ENCODE results near the gene VWCE.

The VWCE gene

GRCh38 chr11:61306221-61306620 lies 11.1 kb upstream of the VWCE start:
- TF ChIP-seq CTCF (IDR thresholded peaks at IDR 0.05; ENCODE audit: insufficient read depth, missing control alignments): no peak

GRCh38 chr11:61305417-61305816 lies 10.3 kb upstream of the VWCE start:
- no peak for FAIRE-seq
- TF ChIP-seq CTCF (IDR thresholded peaks at IDR 0.05; ENCODE audit: insufficient read depth, missing control alignments): no peak
- no peak for DNase-seq (ENCODE audit: insufficient read length, low spot score)

More at GRCh38 chr11:61306221-61306620, 11.1 kb upstream of the VWCE start:
- FAIRE-seq: no peak
- no peak for DNase-seq (ENCODE audit: insufficient read length, low spot score)

- TF ChIP-seq CTCF (IDR thresholded peaks at IDR 0.05; ENCODE audit: insufficient read depth, missing control alignments): no peak
- DNase-seq (ENCODE audit: insufficient read length, low spot score) (no peak), FAIRE-seq (no peak)
Measured at GRCh38 chr11:61303725-61304124, 8.6 kb upstream of the VWCE start.

- no peak for DNase-seq (ENCODE audit: insufficient read length, low spot score)
- FAIRE-seq: no peak
- TF ChIP-seq CTCF (IDR thresholded peaks at IDR 0.05; ENCODE audit: insufficient read depth, missing control alignments): no peak
Measured at GRCh38 chr11:61302550-61302949, 7.4 kb upstream of the VWCE start.

- no peak for TF ChIP-seq CTCF (IDR thresholded peaks at IDR 0.05; ENCODE audit: insufficient read depth, missing control alignments)
- no peak for DNase-seq (ENCODE audit: insufficient read length, low spot score)
- no peak for FAIRE-seq
Measured at GRCh38 chr11:61298663-61299244, 3.6 kb upstream of the VWCE start.

- DNase-seq (ENCODE audit: insufficient read length, low spot score): no peak
- no peak for TF ChIP-seq CTCF (IDR thresholded peaks at IDR 0.05; ENCODE audit: insufficient read depth, missing control alignments)
- no peak for FAIRE-seq
Measured at GRCh38 chr11:61297746-61298145, 2.6 kb upstream of the VWCE start.

GRCh38 chr11:61297341-61297740 lies 2.2 kb upstream of the VWCE start:
- no peak for FAIRE-seq
- TF ChIP-seq CTCF (IDR thresholded peaks at IDR 0.05; ENCODE audit: insufficient read depth, missing control alignments): no peak

More at GRCh38 chr11:61297341-61297740, 2.2 kb upstream of the VWCE start:
- no peak for DNase-seq (ENCODE audit: insufficient read length, low spot score)
